Stimulated activated CD4-positive, alpha-beta T cell treated with anti-CD3 and anti-CD28 coated beads, Interleukin-1b, Interleukin-23, amount 100 ng/mL, for 4 hours (primary cell): Measurements from ENCODE around the gene ENTPD7.
"Not testable (repeated sequence)": the region's sequence is repeated elsewhere in the genome, so short reads cannot be mapped to it uniquely, and the experiment has no call there.

Experiments used
- DNase-seq, 2 donors: peaks; one replicate each; pipeline ENCODE4 v3.0.0-alpha.2; 2020; ENCODE audit warnings: low read depth in 2 of 2

ENTPD7 gene

GRCh38 chr10:99743841-99744240 is 84.5 kb downstream of the ENTPD7 start:
- DNase-seq = no peak

- DNase-seq = not testable (repeated sequence)
Measured at GRCh38 chr10:99746166-99746565, 86.9 kb downstream of the ENTPD7 start.

GRCh38 chr10:99748823-99749451 is 89.6 kb downstream of the ENTPD7 start:
- no peak for DNase-seq

- DNase-seq = no peak
Measured at GRCh38 chr10:99750641-99751040, 91.3 kb downstream of the ENTPD7 start.

GRCh38 chr10:99754670-99755069 is 95.4 kb downstream of the ENTPD7 start:
- DNase-seq = no peak
